HepG2 (cell line): ENCODE results near the gene VAPA. TPM values are rescaled to one million over a fixed set of nuclear protein-coding genes. Genes with fewer than 3 reads are reported as not detected.

Experiments
- CENPX ChIP-seq: sonication (generic); formaldehyde crosslinking; IDR thresholded peaks from 2 replicates; pipeline ENCODE4 v1.9.0; 2021; ENCODE audit warnings: mild to moderate bottlenecking, missing genetic modification reagents, moderate library complexity
- EP300 ChIP-seq, 3 experiments: sonication (generic) in 1 of 3; formaldehyde crosslinking in 1 of 3; IDR thresholded peaks; 2 replicates each; pipeline versions ENCODE4 v1.5.1 to v1.6.1; 2011 to 2020; ENCODE audit warnings: low read depth in 2 of 3, low read length in 2 of 3, borderline replicate concordance in 1 of 3, improper control_type of control experiment in 1 of 3, mild to moderate bottlenecking in 1 of 3, missing genetic modification reagents in 1 of 3, moderate library complexity in 1 of 3
- KIAA2018 ChIP-seq: sonication (generic); formaldehyde crosslinking; IDR thresholded peaks from 2 replicates; pipeline ENCODE4 v1.5.0; 2020; ENCODE audit warnings: mild to moderate bottlenecking, missing genetic modification reagents, borderline replicate concordance
- NFATC3 ChIP-seq: sonication (generic); formaldehyde crosslinking; IDR thresholded peaks from 2 replicates; pipeline ENCODE4 v1.5.1; 2020; ENCODE audit warnings: mild to moderate bottlenecking, missing genetic modification reagents
- NFRKB ChIP-seq: fragments of 450-650 bp; IDR thresholded peaks from 2 replicates; pipeline ENCODE4 v1.6.1; 2017
- RELA ChIP-seq: sonication (generic); formaldehyde crosslinking; IDR thresholded peaks from 2 replicates; pipeline ENCODE4 v1.4.0; 2020; ENCODE audit warnings: missing genetic modification reagents
- WIZ ChIP-seq: sonication (generic); formaldehyde crosslinking; IDR thresholded peaks from 2 replicates; pipeline ENCODE4 v1.5.1; 2020; ENCODE audit warnings: mild to moderate bottlenecking, missing genetic modification reagents
- ZBTB40 ChIP-seq, 2 experiments: fragments of 450-650 bp in 1 of 2; sonication (generic) in 1 of 2; formaldehyde crosslinking in 1 of 2; IDR thresholded peaks; 2 replicates each; pipeline versions ENCODE4 v1.6.1 to v1.8.0; 2016 to 2022; ENCODE audit warnings: antibody characterized with exemption in 1 of 2, mild to moderate bottlenecking in 1 of 2, missing genetic modification reagents in 1 of 2
- ZMYM2 ChIP-seq: sonication (generic); formaldehyde crosslinking; IDR thresholded peaks from 2 replicates; pipeline ENCODE4 v1.8.0; 2022; ENCODE audit warnings: mild to moderate bottlenecking, missing genetic modification reagents
- ZNF768 ChIP-seq: sonication (generic); formaldehyde crosslinking; IDR thresholded peaks from 2 replicates; pipeline ENCODE4 v1.4.0; 2020; ENCODE audit warnings: missing genetic modification reagents
- ZNF790 ChIP-seq: sonication (generic); formaldehyde crosslinking; IDR thresholded peaks from 2 replicates; pipeline ENCODE4 v1.8.0; 2022; ENCODE audit warnings: missing genetic modification reagents, mild to moderate bottlenecking, borderline replicate concordance
- ZSCAN25 ChIP-seq: sonication (generic); formaldehyde crosslinking; IDR thresholded peaks from 2 replicates; pipeline ENCODE4 v1.8.0; 2022; ENCODE audit warnings: mild to moderate bottlenecking, missing genetic modification reagents
- polyA plus RNA-seq, 8 experiments: library from polyadenylated mRNA; depleted of rRNA in 3 of 8; stranded (reverse) in 7 of 8; unstranded in 1 of 8; fragments of >200 nt; fragmentation: Illumina TruSeq in 4 of 8; extraction: Trizol in 4 of 8; gene quantifications; 2 replicates each; pipeline versions ENCODE4 v1.2.1 to v1.2.3, GENCODE V29; 2011 to 2016; ENCODE audit warnings: low read depth in 4 of 8, missing spikeins in 1 of 8, mixed read lengths in 1 of 8; ENCODE audit not compliant: insufficient read depth in 1 of 8
- total RNA-seq, 5 experiments: library from RNA; depleted of rRNA; stranded (reverse); fragments of >200 nt; fragmentation: Illumina TruSeq; extraction: Trizol; gene quantifications; 2 replicates each; pipeline ENCODE4 v1.2.3, GENCODE V29; 2016; ENCODE audit warnings: low read depth in 1 of 5

The VAPA gene
- total and polyA plus RNA-seq, 2 of the 13 experiments (the other 11 are each of a cell fraction or from before 2014, with no cell fraction given) = 167 to 294 TPM

- no peak for TF ChIP-seq RELA (CRISPR knock-in tag)
- TF ChIP-seq ZBTB40 (IDR thresholded peaks at IDR 0.05) = no peak
- no peak for TF ChIP-seq ZBTB40 (CRISPR knock-in tag; IDR thresholded peaks at IDR 0.05)
- TF ChIP-seq ZSCAN25 = no peak
- TF ChIP-seq EP300 (IDR thresholded peaks at IDR 0.05; ENCODE audit: low read depth in 2 of 2, low read length in 2 of 2) = peak in 1 of 2 experiments; percentile 22; a peak in 1 of 4 replicates
- no peak for TF ChIP-seq EP300 (CRISPR knock-in tag; IDR thresholded peaks at IDR 0.05; ENCODE audit: borderline replicate concordance)
- no peak for TF ChIP-seq CENPX (CRISPR knock-in tag)
- TF ChIP-seq NFATC3 (CRISPR knock-in tag) = no peak
- TF ChIP-seq ZMYM2 = 0 out of 2 replicates have a peak, but pooled peaks have one; percentile 23
- no peak for TF ChIP-seq NFRKB
- TF ChIP-seq KIAA2018 (CRISPR knock-in tag) = no peak
- TF ChIP-seq ZNF768 = no peak
- TF ChIP-seq ZNF790 (CRISPR knock-in tag) = no peak
- no peak for TF ChIP-seq WIZ (CRISPR knock-in tag)
Observed at GRCh38 chr18:9949861-9950260, 36.0 kb downstream of the VAPA start (continued).
